GM10266 (cell line): ENCODE data around the gene GFPT2.

Experiments
- DNase-seq: peaks from one replicate; pipeline ENCODE4 v3.0.0; 2012; ENCODE audit errors: extremely low spot score
- CTCF ChIP-seq: IDR thresholded peaks from 2 replicates; pipeline ENCODE4 v1.5.1; 2012; ENCODE audit warnings: mild to moderate bottlenecking, low read depth; ENCODE audit not compliant: control insufficient read depth, insufficient read depth; ENCODE audit errors: missing control alignments

GFPT2 gene

GRCh38 chr5:180338001-180338707, 15.0 kb downstream of the GFPT2 start:
- no peak for DNase-seq
- no peak for TF ChIP-seq CTCF

- no peak for TF ChIP-seq CTCF
- DNase-seq: no peak
Measured at GRCh38 chr5:180336234-180337020, 16.7 kb downstream of the GFPT2 start.

- DNase-seq: no peak
- no peak for TF ChIP-seq CTCF
Measured at GRCh38 chr5:180335614-180336233, 17.4 kb downstream of the GFPT2 start.

- DNase-seq: no peak
- no peak for TF ChIP-seq CTCF
Measured at GRCh38 chr5:180334751-180335613, 18.2 kb downstream of the GFPT2 start.

- no peak for DNase-seq
- TF ChIP-seq CTCF: no peak
Measured at GRCh38 chr5:180334176-180334575, 19.0 kb downstream of the GFPT2 start.

- TF ChIP-seq CTCF: no peak
- DNase-seq: no peak
Measured at GRCh38 chr5:180333661-180334060, 19.5 kb downstream of the GFPT2 start.
